Neural cell (in vitro differentiated cells): ENCODE data around the gene RYR1.

ENCODE experiments used
- EP300 ChIP-seq: fragments of 450-650 bp; conservative IDR thresholded peaks from 2 replicates; pipeline ENCODE4 v1.6.1; 2014; ENCODE audit warnings: antibody characterized with exemption, mild to moderate bottlenecking, moderate library complexity; ENCODE audit not compliant: poor library complexity, severe bottlenecking
- EZH2 ChIP-seq: fragments of 200-600, 300-800 bp; shearing (Covaris generic), sonication (generic); IDR thresholded peaks from 2 replicates; pipeline ENCODE4 v1.6.1; 2014; ENCODE audit warnings: antibody characterized with exemption, low read length, borderline replicate concordance, mild to moderate bottlenecking; ENCODE audit not compliant: insufficient read depth, poor library complexity, severe bottlenecking
- MXI1 ChIP-seq: fragments of 450-650 bp; conservative IDR thresholded peaks from 2 replicates; pipeline ENCODE4 v1.6.1; 2014; ENCODE audit warnings: antibody characterized with exemption, mild to moderate bottlenecking; ENCODE audit not compliant: poor library complexity, severe bottlenecking
- POLR2AphosphoS5 ChIP-seq: IDR thresholded peaks from 2 replicates; pipeline ENCODE4 v1.6.1; 2012
- RAD21 ChIP-seq: fragments of 450-650 bp; conservative IDR thresholded peaks from 2 replicates; pipeline ENCODE4 v1.6.1; 2014; ENCODE audit warnings: antibody characterized with exemption, mild to moderate bottlenecking, moderate library complexity
- SMC3 ChIP-seq: fragments of 450-650 bp; conservative IDR thresholded peaks from 2 replicates; pipeline ENCODE4 v1.6.1; 2014; ENCODE audit warnings: antibody characterized with exemption, mild to moderate bottlenecking, moderate library complexity; ENCODE audit not compliant: poor library complexity
- TAF1 ChIP-seq: IDR thresholded peaks from 2 replicates; pipeline ENCODE4 v1.6.1; 2012; ENCODE audit warnings: low read depth
- TF ChIP-seq, protein P1 (sequence below): fragments of 450-650 bp; IDR thresholded peaks from 2 replicates; pipeline ENCODE4 v1.5.1; 2014; ENCODE audit warnings: antibody characterized with exemption, mild to moderate bottlenecking, moderate library complexity; ENCODE audit not compliant: poor library complexity, severe bottlenecking

- TF ChIP-seq, protein P1, sequence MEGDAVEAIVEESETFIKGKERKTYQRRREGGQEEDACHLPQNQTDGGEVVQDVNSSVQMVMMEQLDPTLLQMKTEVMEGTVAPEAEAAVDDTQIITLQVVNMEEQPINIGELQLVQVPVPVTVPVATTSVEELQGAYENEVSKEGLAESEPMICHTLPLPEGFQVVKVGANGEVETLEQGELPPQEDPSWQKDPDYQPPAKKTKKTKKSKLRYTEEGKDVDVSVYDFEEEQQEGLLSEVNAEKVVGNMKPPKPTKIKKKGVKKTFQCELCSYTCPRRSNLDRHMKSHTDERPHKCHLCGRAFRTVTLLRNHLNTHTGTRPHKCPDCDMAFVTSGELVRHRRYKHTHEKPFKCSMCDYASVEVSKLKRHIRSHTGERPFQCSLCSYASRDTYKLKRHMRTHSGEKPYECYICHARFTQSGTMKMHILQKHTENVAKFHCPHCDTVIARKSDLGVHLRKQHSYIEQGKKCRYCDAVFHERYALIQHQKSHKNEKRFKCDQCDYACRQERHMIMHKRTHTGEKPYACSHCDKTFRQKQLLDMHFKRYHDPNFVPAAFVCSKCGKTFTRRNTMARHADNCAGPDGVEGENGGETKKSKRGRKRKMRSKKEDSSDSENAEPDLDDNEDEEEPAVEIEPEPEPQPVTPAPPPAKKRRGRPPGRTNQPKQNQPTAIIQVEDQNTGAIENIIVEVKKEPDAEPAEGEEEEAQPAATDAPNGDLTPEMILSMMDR, result no peak
- TF ChIP-seq TAF1 (no peak), RAD21 (no peak), POLR2AphosphoS5 (no peak), EZH2 (no peak), EP300 (no peak), MXI1 (no peak), SMC3 (no peak)
Measured at GRCh38 chr19:38571682-38572081, 138.2 kb downstream of the RYR1 start.
